Stimulated activated CD4-positive, alpha-beta T cell treated with anti-CD3 and anti-CD28 coated beads, Interleukin-4, amount 100 ng/mL, for 4 hours (primary cell): ENCODE data around the gene CMTM5.
"Not testable (repeated sequence)": the region's sequence is repeated elsewhere in the genome, so short reads cannot be mapped to it uniquely, and the experiment has no call there.

Experiments
- DNase-seq, 2 experiments: peaks; one replicate each; pipeline ENCODE4 v3.0.0-alpha.2; 2020

The CMTM5 gene

DNA sequence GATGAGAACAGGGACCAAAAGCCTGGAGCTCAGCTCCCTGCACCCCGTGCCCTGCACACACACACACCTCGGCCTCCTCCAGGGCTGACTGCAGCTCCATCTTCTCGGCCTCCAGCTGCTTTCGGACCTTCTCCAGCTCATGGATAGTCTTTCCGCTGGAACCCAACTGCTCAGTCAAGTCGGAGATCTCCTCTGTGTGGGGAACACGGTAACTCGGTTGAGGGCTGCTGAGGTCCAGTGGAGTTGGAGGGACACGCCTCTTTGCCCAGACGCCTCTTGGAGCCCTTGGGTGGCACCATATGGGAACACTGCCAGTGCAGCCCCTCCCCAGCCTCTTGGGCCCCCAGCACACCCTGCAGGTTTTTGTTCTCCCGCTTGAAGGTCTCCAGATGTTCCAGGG lies 40.0 kb downstream of the CMTM5 start:
- DNase-seq: no peak

DNA sequence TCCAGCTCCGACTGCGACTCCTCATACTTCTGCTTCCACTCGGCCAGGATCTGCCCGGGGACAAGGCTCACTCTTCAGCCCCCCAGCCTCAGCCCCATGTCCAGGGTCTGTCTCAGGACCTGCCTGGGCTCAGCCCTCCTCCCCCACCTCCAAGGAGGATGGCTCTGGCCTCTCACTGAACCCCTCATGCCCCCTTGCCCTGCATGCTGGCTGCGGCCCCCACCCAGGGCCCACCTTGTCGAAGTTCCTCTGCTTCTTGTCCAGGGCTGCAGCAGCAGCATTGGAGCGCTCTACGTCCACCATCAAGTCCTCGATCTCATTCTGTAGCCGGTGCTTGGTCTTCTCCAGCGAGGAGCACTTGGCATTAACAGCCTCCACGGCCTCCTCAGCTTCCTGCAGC lies 40.4 kb downstream of the CMTM5 start:
- not testable (repeated sequence) for DNase-seq

DNA sequence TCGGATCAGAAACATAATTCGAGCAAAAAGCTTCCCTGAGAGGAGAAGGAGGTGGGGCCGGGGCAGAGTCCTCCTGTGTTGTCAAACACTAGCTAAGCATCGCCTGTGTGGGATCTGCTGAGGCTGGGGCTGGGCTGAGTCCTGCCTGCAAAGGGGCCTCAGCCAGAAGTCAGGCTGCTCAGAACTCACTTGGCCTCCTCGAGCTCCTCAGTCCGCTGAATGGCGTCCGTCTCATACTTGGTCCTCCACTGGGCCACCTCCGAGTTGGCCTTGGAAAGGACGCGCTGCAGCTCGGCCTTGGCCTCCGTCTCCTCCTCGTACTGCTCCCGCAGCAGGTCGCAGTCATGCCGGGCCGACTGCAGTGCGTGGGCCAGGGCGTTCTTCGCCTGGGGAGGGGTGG lies 41.2 kb downstream of the CMTM5 start:
- DNase-seq: no peak

DNA sequence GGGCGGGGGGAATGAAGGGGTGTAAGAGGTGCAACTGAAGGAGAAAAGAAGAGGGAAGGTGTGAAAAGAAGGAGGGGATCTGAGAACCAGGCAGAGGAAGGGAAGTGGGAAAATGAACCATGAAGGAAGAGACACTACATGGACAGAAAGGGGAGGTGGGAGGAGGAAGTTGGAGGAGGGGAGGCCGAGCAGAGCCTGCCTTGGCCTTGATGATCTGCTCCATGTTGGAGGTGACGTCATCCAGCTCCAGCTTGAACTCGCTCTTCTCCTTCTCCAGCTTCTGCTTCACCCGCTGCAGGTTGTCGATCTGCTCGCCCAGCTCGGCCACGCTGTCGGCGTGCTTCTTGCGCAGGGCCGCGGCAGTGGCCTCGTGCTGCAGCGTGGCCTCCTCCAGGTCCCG lies 42.8 kb downstream of the CMTM5 start:
- DNase-seq: not testable (repeated sequence)

DNA sequence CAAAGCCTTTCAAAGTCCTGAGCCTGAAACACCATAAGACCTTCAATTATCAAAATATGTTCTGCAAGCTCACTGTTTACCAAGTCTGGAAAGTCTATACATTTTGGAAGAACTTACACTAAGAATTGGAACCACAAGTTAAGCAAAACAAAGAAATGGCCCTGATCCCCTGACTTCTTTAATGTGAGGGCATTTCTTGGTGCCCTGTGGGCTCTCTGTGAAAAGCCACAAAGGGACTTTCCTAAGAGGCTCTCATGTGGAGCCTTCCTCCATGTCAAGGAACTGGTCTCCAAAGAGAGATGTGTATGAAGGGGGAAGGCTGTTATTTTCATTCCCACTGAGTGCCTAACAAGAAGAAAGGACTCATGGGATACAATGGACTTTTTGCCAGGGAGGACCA lies 44.7 kb downstream of the CMTM5 start:
- no peak for DNase-seq

DNA sequence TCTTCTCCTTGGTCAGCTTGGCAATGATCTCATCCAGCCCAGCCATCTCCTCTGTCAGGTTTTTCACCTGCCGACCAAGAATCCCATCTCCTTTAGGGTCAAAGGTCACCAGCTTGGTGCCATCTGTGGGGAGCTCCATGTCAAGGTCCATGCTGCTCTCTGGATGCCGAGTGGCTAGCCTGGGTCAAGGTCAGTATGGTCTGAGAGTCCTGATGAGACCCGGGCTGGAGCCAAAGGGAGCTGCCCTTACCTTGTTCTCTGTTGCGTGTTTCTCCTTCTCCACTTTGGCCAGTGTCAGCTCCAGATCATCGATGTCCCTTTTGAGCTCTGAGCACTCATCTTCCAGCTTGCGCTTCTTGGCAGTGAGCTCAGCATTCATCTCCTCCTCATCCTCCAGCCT lies 46.8 kb downstream of the CMTM5 start:
- no peak for DNase-seq

DNA sequence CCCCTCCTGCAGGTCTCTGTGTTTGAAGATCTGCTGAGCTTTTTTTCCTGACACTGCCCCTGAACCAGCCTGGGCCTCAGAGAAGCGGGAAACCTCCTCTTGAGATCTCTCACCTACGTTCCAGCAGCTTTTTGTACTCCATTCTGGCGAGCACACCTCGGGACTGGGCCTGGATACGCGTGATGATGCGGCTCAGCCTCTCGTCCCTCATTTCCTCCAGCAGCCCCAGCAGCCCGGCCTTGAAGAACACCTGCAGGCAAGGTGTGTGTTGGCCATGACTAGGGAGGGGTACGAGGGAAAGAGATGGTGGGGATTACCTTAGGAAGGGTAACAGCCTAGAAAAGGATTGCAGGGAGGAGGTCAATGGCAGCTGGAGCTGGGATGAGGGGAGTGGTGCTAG lies 48.3 kb downstream of the CMTM5 start:
- DNase-seq: no peak

DNA sequence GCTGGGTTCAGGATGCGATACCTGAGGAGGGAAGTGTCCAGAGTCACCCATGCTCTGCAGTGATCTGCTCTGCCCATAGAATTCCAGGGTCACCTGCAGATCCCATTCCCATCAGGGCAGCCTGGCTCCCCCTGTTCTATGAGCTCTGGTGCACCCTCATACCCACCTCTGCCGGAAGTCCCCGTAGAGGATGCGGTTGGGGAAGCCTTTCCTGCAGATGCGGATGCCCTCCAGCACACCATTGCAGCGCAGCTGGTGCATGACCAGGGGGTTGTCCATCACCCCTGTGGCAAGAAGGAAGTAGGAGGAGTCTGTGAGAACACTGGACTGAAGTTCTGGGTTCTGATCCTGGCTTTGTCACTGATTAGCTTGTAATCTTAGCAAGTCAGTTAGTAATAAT lies 49.0 kb downstream of the CMTM5 start:
- not testable (repeated sequence) for DNase-seq

DNA sequence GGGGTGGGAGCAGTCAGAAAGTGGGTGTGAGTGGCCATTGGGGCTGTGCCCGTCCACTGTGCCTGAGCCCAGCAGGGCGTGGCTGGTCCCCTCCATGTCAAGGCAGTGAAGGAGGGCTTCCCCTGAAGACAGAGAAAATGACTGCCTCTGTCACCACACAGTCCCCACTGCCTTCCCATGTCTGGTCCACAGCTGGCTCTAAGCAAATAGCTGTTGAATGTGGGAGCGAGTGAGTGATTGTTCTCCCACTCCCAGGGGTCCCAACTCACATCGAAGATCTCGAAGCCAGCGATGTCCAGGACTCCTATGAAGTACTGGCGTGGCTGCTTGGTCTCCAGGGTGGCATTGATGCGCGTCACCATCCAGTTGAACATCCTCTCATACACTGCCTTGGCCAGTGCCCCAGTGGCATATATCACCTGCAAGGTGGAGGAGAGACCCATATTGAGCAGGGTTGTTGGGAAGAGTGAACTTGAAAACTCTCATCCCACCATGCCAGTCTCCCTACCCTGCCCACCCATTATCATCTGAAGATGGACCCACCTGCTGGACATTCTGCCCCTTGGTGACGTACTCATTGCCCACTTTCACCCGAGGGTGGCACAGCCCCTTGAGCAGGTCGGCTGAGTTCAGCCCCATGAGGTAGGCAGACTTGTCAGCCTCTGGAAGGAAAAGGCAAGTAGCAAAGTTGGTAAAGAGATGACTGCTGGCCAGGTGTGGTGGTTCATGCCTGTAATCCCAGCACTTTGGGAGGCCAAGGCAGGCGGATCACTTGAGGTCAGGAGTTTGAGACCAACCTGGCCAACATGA lies 52.0 kb downstream of the CMTM5 start:
- no peak for DNase-seq
